Activated T-helper 1 cell treated with anti-CD3 and anti-CD28 coated beads, Interleukin-2, amount 50 U/mL, for 16 hours (primary cell): ENCODE measurements around the gene DCC.
"Not testable (repeated sequence)": the region's sequence is repeated elsewhere in the genome, so short reads cannot be mapped to it uniquely, and the experiment has no call there.

ENCODE experiments used
- DNase-seq, 2 donors: peaks; one replicate each; pipeline ENCODE4 v3.0.0-alpha.2; 2020; ENCODE audit warnings: low read depth in 1 of 2, low spot score in 1 of 2

The DCC gene

DNA sequence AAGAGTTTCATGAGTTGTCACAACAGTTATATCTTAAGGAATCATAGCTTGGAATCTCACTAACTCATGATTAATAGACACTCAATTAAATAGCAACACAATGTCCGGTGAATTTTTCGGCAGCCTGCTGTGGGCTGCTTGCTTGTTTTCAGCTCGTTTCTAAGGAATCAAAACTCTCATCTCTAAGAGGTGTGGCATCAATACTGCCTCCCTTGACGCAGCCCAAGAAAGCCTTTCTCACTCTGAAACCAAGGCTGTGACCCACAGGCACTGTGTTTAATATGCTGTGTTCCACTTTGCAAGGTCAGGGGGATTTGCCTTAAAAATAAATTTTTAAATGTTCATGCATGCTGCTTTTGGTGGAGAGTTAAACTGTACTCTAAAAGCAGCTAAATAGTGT lies 5.4 kb downstream of the DCC start:
- no peak for DNase-seq

GRCh38 chr18:52348209-52348608 lies 8.2 kb downstream of the DCC start:
- DNase-seq: no peak

- no peak for DNase-seq
Observed at GRCh38 chr18:52349498-52349897, 9.5 kb downstream of the DCC start.

DNA sequence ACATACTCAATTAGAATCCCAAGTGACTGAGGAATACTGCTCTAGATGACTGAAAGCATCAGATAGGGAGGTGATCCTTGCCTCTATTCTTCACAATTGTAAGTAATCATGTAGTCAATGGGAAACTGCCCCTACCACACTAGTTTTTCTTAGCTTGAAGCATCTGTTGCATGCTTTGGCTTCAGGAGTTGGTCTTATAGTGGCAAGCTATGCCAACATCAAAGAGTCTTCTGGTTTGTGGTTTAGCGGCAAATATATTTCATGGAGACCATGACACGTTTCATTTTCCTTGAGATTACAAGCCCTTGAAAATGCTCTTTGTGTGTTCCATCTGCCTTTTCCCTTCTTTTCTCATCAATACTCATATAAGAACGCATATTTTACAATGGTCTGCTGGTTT lies 12.9 kb downstream of the DCC start:
- no peak for DNase-seq

DNA sequence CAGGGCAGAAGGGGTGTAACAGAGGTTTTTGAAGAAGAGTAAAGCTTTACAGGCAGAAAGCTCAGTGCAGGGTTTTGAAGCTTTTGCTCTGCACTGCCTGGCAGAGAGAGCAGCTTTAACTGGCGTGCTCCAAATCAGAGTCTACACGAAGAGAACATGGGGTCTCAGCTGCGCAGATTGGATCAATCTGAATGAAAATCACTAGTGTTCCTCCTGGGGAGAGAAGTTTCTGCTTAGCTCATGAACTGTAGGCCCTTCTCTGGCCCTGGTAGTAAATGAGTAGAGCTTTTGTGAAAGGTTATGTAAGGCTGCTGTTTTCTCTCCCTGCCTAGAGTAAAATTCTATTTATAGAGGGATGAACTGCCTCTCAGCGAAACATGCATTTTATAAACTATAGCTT lies 13.6 kb downstream of the DCC start:
- no peak for DNase-seq

GRCh38 chr18:52363861-52364260 lies 23.9 kb downstream of the DCC start:
- no peak for DNase-seq

DNA sequence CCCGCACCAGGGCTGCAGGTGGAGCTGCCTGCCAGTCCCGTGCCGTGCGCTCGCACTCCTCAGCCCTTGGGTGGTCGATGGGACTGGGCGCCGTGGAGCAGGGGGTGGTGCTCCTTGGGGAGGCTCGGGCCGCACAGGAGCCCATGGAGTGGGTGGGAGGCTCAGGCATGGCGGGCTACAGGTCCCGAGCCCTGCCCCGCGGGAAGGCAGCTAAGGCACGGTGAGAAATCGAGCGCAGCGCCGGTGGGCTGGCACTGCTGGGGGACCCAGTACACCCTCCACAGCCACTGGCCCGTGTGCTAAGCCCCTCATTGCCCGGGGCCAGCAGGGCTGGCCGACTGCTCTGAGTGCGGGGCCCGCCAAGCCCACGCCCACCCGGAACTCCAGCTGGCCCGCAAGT lies 26.9 kb downstream of the DCC start:
- not testable (repeated sequence) for DNase-seq

DNA sequence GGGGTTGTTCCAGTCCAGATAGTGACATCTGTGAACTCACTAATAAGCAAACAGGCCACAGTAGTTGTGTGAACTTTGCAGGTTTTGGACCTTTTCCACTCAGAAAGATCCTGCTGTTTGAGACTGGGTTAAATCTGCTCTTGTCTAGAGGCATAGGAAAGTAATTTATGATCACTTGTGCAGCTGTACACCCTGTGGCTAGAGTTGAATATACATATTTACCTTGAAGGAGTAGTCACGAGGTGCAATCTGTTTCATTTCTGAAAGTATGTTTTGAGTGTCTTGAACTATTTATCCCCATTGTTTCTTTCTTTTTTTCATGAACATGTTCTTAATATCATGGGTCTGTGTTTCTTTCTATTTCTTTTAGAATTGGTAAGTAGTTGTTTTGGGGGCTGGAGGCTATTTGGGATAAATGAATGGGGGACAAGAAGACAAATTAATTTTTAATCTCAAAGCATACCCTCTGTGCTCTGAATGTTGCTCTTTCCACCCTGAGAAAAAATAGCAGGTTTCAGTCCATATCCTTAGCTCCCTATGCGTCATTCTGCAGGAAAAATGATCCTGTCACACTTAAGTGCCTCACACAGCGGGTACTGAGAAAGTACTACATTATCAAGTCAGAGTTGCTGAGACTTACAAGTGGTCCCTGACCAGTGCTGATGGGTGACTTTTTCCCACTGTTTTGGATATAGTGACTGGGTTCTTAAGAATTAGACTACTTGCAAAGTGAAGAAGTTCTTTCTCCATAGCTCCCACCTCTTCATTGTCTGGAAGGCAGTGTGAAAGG lies 28.2 kb downstream of the DCC start:
- DNase-seq: no peak

GRCh38 chr18:52370841-52371240 lies 30.8 kb downstream of the DCC start:
- DNase-seq: no peak

DNA sequence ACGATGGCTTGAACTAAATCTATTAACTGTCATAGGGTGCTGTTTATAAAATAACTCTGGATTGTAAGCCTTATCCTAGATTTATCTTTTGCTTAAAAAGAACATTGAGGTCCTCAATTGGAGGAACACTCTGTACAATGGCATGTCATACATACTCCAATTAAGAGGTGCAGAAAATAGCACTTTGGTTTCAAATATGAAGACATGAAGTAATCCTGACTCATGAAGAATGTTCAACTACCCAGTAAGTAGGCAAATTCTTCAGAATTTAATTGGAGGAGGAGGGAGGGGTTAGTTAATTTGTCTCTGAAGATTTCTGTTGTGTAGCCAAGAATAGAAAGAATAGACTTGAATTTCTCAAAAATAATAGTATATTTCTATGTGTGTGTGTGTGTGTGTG lies 36.1 kb downstream of the DCC start:
- DNase-seq: no peak

DNA sequence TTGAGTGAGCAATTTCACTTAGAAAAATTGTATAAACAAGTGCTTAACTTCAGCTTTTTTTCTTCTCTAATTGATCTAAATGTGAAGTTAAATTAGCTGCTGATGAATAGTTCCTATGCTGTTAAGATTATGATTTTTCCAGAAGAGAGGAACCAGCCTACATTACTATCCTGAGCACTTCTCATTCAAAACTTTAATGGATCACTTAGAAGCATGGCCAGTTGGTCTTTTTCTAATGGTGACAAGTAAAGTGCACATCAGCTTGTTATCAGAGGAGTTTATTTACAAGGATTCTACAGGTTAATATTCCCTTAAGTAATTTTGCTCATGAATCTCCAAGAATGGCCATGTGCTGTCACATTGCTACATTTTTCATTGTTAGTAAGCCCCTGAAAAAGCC lies 37.1 kb downstream of the DCC start:
- no peak for DNase-seq

DNA sequence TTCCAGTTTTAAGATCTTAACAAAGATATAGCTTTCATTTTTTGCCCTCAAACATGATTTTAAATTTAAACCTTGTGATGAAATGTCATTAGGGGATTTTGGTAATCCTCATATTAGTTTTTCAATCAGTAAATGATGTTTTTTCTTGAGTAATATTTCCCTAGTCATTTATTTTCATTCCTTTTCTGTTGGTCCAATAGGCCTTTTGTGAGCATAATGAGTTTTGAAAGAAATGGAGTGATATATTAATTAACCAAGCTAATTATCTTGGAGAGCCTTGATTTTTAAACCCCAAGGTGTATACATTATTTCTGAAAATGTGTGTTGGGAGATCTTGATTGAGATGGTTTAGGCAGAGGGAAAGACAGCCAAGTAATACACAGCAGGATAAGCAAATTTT lies 46.3 kb downstream of the DCC start:
- DNase-seq: no peak

DNA sequence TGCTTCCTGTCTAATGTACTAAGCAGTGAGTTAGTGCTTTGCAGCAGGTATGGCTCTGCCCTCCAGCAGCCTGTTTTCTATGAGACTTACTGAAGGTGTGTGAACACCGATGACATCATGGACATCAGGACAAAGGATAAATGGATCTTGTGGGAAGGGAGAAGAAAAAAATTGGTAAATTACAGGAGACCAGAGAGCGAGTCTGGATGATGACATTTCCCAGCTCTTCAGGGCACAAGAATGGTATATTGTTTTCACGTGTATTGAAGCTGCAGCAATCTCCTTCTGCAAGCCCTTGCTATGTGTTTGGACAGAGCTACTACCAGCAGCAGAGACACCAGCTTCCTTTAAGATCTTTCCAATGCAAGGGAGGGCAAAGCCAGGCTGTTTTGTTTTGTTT lies 47.2 kb downstream of the DCC start:
- DNase-seq: no peak

GRCh38 chr18:52391810-52392559 lies 52.0 kb downstream of the DCC start:
- DNase-seq: no peak

GRCh38 chr18:52394602-52395001 lies 54.6 kb downstream of the DCC start:
- DNase-seq: no peak

DNA sequence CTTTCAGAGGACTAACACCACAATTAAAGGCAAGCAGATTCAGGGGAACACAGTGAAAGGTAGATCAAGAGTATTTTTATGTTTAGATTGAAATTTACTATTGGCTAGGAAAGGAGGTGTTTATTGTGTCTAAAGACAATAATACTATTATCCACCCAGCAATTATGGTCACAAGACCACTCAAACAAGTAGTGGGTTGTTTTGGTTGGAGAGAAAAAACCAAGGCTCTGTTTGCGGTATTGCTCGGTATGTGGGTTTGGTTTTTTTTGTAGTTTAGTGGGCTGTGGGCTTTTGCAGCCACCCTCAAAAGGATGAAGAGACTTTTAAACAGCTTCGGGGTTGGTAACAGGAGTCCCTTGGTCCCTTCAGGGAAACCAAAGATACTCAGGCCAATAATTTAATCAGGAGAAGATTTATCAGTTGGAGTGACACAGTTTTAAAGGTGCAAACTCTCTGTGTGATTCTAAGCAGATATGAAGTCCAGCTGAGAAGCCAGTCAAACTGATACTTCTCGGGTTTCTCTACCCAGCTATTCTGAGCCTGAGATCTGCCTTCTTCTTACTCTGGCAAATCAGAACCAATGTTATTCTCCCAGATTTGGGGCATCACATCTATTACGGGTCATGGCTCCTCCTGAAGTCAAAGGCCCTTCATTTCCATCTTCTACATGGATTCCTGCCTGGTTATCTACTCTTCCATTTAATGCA lies 55.3 kb downstream of the DCC start:
- no peak for DNase-seq

- DNase-seq: no peak
Observed at GRCh38 chr18:52401236-52401635, 61.2 kb downstream of the DCC start.

DNA sequence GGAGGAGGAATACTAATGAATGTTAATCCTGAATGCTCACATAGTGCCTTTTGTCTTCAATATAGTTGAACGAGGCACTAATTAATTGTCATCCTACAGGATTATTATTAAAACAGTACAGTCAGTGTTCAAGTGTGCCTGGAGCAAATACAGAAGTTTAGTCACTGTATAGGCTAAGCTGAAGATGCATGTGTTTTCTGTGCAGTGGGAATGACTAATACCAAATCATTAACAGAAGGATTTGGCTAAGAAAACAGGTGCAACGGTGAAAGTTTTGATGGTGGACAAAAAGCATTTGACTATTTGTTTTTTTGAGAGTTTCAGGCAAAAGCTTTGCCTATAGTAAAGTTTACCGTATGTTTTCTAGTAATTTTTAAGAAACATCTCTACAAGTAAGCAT lies 62.8 kb downstream of the DCC start:
- no peak for DNase-seq

DNA sequence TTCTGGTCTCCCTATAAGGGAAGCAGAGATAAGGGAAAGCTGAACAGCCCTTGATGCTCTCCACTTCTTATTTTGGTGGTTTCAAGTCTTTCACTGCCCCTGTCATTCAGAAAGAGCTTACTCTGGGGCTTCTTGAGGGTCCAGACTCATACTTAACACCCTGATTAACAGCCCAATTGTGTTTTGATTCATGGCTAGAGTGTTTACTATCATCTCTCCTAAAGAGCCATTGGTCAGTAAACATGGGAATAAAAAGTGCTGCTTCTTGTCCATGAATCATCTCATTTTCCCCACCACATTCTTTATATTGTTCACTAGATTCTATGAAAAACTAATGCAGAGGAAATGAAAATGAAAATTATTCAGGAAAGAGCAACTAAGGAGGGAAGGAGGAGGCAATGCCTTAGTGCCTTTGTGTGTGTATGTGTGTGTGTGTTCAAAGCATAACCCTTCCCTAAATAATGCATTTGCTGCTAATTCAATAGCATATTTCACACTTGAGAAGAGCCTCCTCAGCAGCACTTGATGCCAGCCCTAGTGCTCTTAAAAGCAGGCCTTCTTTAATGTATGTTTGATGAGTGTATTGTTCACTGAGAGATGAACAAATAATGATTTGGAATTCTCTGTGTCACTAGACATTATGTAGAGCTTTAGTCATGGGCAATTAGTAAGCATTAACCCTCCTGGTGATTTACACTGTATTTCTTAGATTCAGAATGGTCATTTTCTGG lies 63.5 kb downstream of the DCC start:
- DNase-seq: no peak

DNA sequence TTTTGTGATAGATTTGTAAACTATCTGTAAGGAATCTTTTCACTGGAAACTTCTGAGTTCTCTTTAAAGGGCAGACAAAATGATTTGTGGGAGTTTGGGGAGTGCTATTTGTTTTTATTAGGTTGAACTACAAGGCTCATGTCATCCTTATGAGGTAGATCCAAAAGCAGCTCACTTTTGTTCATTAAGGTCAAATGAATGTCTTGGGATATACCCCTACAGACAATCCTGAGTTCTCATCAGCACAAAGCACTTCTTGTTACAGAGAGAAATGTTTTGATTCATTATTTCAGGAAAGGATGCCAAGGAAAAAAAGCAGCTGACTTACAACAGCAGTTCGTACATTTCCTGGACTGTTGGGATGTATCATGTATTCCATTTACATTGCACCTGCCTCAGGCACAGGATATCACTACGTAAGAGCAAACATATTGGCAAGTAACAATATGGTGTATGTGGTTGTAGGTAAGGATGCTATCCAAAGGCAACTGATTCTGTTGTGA lies 68.9 kb downstream of the DCC start:
- no peak for DNase-seq

DNA sequence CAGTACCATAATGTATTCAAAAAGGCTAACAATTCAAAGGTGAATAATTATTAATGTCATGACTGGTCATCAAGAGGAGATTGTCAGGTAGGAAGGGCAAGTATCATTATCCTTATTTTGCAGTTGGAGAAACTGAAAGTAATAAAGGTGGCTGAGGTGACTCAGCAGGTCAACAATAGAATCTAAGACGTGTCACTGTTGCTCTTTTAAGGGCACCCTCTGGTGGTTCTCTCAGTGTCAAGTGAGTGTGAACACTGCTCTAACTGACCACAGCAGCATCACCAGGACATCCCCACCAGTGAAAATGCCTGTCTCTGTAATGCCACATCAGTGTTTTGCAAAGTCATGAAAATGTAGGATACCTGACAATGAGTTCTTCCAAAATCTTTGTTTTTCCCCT lies 69.7 kb downstream of the DCC start:
- DNase-seq: no peak
